Vagina (tissue), 2 donors: ENCODE data around the gene NSD2.
"Not testable (repeated sequence)": the region's sequence is repeated elsewhere in the genome, so short reads cannot be mapped to it uniquely, and the experiment has no call there.

ENCODE experiments used
- POLR2AphosphoS5 ChIP-seq, 2 donors: sonication (generic); formaldehyde crosslinking; IDR thresholded peaks; one replicate each; pipeline ENCODE4 v1.9.0; 2017; ENCODE audit warnings: antibody characterized with exemption in 2 of 2, mild to moderate bottlenecking in 2 of 2, low read depth in 1 of 2; ENCODE audit not compliant: insufficient read depth in 1 of 2
- TF ChIP-seq, protein P1 (sequence below), 3 experiments: fragments of 450-650 bp in 2 of 3; fragments of 200-600 bp in 1 of 3; sonication (generic) in 1 of 3; IDR thresholded peaks; one replicate each; pipeline ENCODE4 v1.5.1; 2017 to 2019; ENCODE audit warnings: antibody characterized with exemption in 3 of 3, mild to moderate bottlenecking in 2 of 3, moderate library complexity in 2 of 3

DNA sequence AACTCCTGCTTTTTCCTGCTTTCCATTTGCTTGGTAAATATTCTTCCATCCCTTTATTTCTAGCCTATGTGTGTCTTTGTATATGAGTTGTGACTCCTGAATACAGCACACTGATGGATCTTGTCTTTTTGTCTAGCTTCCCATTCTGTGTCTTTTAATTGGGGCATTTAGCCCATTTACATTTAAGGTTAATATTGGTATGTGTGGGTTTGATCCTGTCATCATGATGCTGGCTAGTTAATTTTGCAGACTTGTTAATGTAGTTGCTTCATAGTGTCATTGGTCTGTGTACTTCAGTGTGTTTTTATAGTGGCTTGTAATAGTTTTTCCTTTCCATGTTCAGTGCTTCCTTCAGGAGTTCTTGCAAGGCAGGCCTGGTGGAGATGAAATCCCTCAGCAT is 160.0 kb downstream of the NSD2 start:
- TF ChIP-seq, protein P1, sequence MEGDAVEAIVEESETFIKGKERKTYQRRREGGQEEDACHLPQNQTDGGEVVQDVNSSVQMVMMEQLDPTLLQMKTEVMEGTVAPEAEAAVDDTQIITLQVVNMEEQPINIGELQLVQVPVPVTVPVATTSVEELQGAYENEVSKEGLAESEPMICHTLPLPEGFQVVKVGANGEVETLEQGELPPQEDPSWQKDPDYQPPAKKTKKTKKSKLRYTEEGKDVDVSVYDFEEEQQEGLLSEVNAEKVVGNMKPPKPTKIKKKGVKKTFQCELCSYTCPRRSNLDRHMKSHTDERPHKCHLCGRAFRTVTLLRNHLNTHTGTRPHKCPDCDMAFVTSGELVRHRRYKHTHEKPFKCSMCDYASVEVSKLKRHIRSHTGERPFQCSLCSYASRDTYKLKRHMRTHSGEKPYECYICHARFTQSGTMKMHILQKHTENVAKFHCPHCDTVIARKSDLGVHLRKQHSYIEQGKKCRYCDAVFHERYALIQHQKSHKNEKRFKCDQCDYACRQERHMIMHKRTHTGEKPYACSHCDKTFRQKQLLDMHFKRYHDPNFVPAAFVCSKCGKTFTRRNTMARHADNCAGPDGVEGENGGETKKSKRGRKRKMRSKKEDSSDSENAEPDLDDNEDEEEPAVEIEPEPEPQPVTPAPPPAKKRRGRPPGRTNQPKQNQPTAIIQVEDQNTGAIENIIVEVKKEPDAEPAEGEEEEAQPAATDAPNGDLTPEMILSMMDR (IDR thresholded peaks at IDR 0.05) = not testable (repeated sequence)
- not testable (repeated sequence) for TF ChIP-seq POLR2AphosphoS5 (IDR thresholded peaks at IDR 0.05; ENCODE audit: insufficient read depth in 1 of 2, low read depth in 1 of 2)
